ENCODE measurements around the gene FLOT2.
"Not testable (repeated sequence)": the region's sequence is repeated elsewhere in the genome, so short reads cannot be mapped to it uniquely, and the experiment has no call there.

The FLOT2 gene

DNA sequence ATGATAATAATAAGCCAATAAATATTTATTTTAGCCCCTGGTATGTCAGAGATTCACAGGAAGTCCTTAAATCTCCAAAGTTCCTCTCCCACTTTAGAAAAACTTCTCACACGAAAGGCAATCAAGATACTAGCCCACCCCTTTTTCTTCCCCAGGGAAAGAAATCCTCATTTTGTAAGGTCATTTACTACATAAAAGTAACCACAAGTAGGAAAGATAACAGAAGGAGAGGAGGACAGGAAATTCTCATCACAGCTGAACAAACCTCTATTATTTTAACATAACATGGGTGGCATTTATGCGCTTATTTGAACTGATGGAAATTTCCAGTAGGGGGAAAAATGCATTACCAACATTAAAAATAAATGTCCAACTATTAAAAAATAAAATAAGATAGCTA is 58.3 kb downstream of the FLOT2 start:
- TF ChIP-seq, protein P1, sequence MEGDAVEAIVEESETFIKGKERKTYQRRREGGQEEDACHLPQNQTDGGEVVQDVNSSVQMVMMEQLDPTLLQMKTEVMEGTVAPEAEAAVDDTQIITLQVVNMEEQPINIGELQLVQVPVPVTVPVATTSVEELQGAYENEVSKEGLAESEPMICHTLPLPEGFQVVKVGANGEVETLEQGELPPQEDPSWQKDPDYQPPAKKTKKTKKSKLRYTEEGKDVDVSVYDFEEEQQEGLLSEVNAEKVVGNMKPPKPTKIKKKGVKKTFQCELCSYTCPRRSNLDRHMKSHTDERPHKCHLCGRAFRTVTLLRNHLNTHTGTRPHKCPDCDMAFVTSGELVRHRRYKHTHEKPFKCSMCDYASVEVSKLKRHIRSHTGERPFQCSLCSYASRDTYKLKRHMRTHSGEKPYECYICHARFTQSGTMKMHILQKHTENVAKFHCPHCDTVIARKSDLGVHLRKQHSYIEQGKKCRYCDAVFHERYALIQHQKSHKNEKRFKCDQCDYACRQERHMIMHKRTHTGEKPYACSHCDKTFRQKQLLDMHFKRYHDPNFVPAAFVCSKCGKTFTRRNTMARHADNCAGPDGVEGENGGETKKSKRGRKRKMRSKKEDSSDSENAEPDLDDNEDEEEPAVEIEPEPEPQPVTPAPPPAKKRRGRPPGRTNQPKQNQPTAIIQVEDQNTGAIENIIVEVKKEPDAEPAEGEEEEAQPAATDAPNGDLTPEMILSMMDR (IDR thresholded peaks at IDR 0.05; ENCODE audit: extremely low read depth, missing control alignments), result no peak
- no peak for DNase-seq (ENCODE audit: low spot score)

DNA sequence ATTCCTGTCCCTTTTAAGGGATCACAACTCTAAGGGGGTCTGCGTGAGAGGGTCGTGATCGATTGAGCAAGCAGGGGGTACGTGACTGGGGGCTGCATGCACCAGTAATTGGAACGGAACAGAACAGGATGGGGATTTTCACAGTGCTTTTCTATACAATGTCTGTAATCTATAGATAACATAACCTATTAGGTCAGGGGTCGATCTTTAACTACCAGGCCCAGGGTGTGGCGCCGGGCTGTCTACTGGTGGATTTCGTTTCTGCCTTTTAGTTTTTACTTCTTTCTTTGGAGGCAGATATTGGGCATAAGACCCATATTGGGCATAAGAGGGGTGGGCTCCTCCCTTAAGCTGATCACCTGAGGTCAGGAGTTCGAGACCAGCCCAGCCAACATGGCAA is 61.0 kb downstream of the FLOT2 start:
- not testable (repeated sequence) for DNase-seq (ENCODE audit: low spot score)

DNA sequence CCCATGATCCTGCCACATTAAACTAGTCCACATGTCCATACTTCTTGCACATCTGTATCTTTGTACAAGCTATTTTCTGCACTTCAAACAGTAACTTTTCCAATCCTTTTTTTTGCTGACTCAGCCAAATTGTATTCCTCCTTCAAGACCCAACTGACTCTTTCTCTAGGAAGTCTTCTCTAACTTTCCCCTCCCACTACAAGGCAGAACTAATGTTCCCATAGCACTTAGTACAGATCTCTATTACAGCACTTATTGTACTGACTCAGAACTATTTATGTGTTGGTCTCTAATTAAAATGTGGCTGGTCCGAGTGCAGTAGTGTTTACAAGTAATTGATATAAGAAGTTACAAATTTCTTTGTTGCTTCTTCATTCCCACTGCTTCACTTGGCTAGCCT is 63.1 kb downstream of the FLOT2 start:
- TF ChIP-seq, protein P1 (IDR thresholded peaks at IDR 0.05; ENCODE audit: extremely low read depth, missing control alignments), result no peak
- no peak for DNase-seq (ENCODE audit: low spot score)

Data from GM20000 (cell line).